Jurkat, Clone E6-1 (cell line): Measurements from ENCODE around the gene TMOD2.

Source experiments
- DNase-seq: peaks from one replicate; pipeline ENCODE4 v3.0.0-alpha.2; 2011; ENCODE audit warnings: low read depth, low spot score
- H3K4me3 ChIP-seq: 2 replicates; pipeline ENCODE4 v1.5.1; 2011; ENCODE audit warnings: mild to moderate bottlenecking, low read length, control low read depth, moderate library complexity

Gene TMOD2

DNA sequence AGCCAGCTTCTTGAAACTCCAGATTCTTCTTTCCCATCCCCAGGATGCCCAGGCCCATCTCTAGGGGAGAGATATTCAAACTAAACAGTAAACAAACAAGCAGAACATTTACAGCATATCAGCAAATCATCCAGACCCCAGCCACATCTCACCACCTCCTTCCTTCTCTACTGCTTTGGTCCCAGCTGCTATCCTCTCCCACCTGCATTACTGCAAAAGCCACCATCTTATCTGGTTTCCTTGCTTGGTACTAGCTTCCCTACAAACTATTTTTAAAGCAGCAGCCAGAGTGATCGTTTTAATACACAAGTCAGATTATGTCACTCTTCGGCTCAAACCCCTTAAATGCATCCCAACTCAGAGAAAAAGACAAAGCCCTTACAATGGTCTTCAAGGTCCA lies 18.8 kb upstream of the TMOD2 start:
- peak; percentile 65 for DNase-seq
- H3K4me3 ChIP-seq = no peak overlapping the region

DNA sequence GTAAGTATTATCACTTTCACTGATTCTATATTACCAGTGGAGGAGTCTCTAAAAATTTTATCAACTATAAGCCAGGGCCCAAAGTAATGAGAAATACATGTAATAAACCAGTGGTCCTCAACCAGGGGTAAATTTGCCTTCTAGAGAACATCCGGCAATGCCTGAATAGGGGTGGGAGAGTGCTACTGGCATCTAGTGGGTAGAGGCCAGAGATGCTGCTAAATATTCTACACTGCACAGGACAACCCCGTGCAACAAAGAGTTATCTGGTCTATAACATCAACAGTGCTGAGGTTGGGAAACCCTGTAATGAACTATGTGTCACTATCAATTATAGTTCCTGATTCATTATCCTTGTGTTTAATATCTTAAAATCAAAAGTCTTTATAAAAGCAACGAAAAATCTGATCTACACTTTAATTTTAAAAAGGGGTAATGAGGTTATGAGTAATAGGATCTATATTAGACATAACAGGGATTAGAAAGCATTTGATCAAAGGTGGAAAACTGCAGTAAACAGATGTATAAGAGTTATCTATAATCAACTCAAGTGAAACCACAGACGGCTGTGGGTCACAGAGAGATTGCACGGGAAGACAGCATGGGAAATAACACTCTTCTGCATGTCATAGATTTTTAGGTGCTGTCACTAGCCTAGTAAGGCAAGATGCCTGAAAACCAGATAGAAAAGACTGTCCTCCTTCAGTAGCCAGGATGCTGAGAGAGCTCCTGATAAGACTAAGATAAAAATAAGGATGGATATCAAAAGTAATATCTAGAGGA lies 16.0 kb upstream of the TMOD2 start:
- H3K4me3 ChIP-seq = no peak overlapping the region; the same call in 1 of the 2 replicates
- peak; percentile 71 for DNase-seq

GRCh38 chr15:51736069-51736468 lies 15.3 kb upstream of the TMOD2 start:
- H3K4me3 ChIP-seq = peak overlapping the region; percentile 69
- no peak for DNase-seq

- no peak for DNase-seq
- peak overlapping the region; percentile 69 for H3K4me3 ChIP-seq
Measured at GRCh38 chr15:51736751-51737521, 14.5 kb upstream of the TMOD2 start.

- no peak for DNase-seq
- H3K4me3 ChIP-seq = peak within 1 kb of the TSS; percentile 69
Measured at GRCh38 chr15:51737522-51738305, 13.7 kb upstream of the TMOD2 start, which contains the start of gene LYSMD2. TSS of gene LYSMD2 (minus strand) at chr15:51737655. CDS start at chr15:51737622, 33 bp downstream.

- no peak overlapping the region for H3K4me3 ChIP-seq
- no peak for DNase-seq
Measured at GRCh38 chr15:51738553-51738952, 12.8 kb upstream of the TMOD2 start.

DNA sequence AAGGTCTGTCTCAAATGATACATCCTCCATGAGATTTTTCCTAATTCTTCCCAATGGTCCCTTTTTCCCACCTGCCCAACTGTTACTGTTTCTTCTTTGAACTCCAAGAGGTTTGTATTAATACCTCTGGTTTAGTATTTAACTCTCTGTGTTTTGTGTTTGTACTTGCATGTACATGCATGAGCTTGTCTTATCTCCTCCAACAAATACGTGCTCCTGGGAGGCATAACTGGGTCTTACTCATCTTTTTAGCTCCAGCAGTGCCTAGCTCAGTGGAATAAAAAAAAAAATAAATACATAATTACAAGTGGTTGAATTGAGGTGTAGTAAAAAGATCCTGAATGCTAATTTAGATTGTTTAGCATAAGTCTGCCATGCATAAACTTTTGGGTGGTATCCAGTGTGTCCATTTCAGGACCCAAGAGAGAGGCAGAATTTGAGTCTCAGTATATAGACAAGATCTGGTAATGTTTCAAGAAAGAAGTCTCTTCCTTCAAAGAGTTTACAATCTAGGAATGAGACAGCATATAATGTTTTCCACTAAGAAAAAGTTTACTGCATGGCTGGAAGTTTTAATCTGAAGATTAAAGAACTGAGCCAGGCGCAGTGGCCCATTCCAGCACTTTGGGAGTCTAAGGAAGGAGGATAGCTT lies 12.2 kb upstream of the TMOD2 start:
- H3K4me3 ChIP-seq = no peak overlapping the region
- no peak for DNase-seq

GRCh38 chr15:51749307-51749706 lies 2.1 kb upstream of the TMOD2 start:
- H3K4me3 ChIP-seq = no peak overlapping the region
- no peak for DNase-seq

- H3K4me3 ChIP-seq = no peak overlapping the region
- DNase-seq = no peak
Measured at GRCh38 chr15:51750186-51750585, 1.2 kb upstream of the TMOD2 start.

GRCh38 chr15:51751697-51752683 lies 593 bp downstream of the TMOD2 start:
- H3K4me3 ChIP-seq = peak overlapping the region; percentile 65
- DNase-seq = no peak

DNA sequence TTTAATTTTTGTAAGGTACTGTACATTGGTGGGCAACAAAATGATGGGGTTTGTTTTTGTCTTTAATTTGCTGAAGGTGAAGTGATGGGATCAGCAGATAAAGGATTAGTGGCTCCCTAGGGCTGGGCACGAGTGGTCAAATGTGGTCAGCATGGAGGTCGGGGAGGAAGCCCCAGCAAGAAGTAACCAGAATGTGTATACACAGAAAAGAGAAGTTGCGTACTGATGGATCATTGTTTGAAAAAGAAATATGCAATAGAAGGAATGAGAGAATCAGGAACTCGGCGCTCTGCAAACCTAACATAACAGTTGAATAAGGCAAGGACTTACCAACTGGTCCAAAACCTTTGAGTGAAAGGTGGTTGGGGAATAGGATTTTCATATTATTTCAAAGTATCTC lies 1.5 kb downstream of the TMOD2 start:
- DNase-seq = no peak
- no peak overlapping the region for H3K4me3 ChIP-seq

GRCh38 chr15:51754267-51754666 lies 2.9 kb downstream of the TMOD2 start:
- DNase-seq = peak; percentile 50
- H3K4me3 ChIP-seq = no peak overlapping the region

DNA sequence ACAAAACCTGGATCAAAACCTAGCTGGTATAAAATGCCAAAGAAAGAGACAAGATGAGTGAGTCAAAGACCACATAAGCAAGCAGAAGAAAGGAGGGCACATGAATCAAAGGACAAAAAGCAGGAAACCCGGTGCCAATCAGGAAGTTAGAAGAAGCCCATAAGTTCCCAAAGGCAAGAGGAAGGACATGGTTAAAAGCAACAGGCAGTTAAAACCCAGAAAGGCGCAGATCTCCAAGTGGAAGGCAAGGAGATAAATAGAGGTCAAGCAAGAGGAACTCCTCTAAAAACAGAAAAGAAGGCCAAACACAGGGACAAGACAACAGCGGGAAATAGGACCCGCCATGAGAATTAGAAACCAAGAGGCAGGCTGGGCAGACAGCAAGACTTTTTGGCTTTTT lies 4.4 kb downstream of the TMOD2 start:
- H3K4me3 ChIP-seq = no peak overlapping the region
- DNase-seq = no peak

- no peak for DNase-seq
- no peak overlapping the region for H3K4me3 ChIP-seq
Measured at GRCh38 chr15:51756482-51756881, 5.1 kb downstream of the TMOD2 start.

DNA sequence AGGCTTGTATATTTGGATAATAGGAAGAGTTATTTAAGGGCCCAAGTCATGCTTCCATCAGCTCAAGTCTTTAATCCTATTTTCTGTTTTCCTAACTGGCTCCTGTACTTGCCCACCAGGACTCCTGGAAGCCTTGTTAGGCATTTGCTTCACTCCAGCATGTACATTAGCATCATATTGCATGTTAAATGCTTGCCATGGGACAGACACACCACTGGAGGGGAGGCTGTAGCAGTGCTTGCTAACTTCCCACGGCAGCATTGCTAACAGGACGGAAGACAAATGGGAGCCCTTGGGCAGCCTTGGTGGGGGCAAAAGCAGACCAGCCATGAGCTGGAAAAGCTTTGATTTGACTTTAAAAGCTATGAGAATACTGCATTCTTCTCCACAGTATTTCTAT lies 6.1 kb downstream of the TMOD2 start:
- DNase-seq = no peak

DNA sequence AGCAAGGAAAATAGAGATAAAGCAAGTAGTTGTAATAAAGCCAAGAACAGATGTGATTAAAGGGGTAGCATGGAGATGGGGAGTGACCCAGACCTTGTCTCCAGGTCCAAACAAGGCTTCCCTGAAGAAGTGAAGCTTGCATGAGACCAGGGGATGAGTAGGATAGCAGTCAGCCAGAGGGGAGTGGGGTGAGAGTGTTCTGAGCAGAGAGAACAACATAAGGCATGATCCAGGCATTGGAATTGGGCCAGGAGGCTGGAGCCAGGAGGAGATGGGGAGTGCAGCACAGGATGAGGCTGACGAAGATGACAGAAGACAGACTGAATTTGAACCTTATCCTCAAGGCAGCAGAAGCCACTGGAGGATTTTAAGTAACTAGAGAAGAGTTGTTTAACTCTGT lies 7.2 kb downstream of the TMOD2 start:
- DNase-seq = no peak
- no peak overlapping the region for H3K4me3 ChIP-seq

More for the DNA sequence above, 6.1 kb downstream of the TMOD2 start:
- no peak overlapping the region for H3K4me3 ChIP-seq

GRCh38 chr15:51759557-51760070 lies 8.2 kb downstream of the TMOD2 start:
- H3K4me3 ChIP-seq = no peak overlapping the region
- no peak for DNase-seq

- H3K4me3 ChIP-seq = no peak overlapping the region
- no peak for DNase-seq
Measured at GRCh38 chr15:51760805-51761204, 9.4 kb downstream of the TMOD2 start.
